Thoracic aorta (tissue), 2 donors: Measurements from ENCODE around the gene TTBK2. TPM values are rescaled to one million over a fixed set of nuclear protein-coding genes. Genes with fewer than 3 reads are reported as not detected.

Experiments used
- ATAC-seq: fragments of 150-250 bp; one replicate; pipeline ENCODE4 v1.8.0; 2017; ENCODE audit warnings: low read depth; ENCODE audit not compliant: insufficient number of reproducible peaks, low FRiP score
- DNase-seq: peaks from one replicate; pipeline ENCODE4 v3.0.0-alpha.2; 2020; ENCODE audit warnings: low spot score
- H3K27ac ChIP-seq, 2 donors: fragments of 200-600 bp; sonication (generic); 1 replicate in 1 of 2; 2 replicates in 1 of 2; pipeline ENCODE4 v1.5.1; 2016; ENCODE audit warnings: mild to moderate bottlenecking in 2 of 2, moderate library complexity in 2 of 2
- H3K27me3 ChIP-seq: fragments of 200-600 bp; sonication (generic); replicated peaks from 2 replicates; pipeline ENCODE4 v1.6.0; 2016; ENCODE audit warnings: mild to moderate bottlenecking; ENCODE audit not compliant: insufficient read depth
- H3K36me3 ChIP-seq: fragments of 200-600 bp; sonication (generic); one replicate; pipeline ENCODE4 v1.5.1; 2016
- H3K4me1 ChIP-seq, 2 donors: fragments of 200-600 bp; sonication (generic); 1 replicate in 1 of 2; 2 replicates in 1 of 2; pipeline versions ENCODE4 v1.5.1 to v1.6.0; 2016; ENCODE audit warnings: low read depth in 2 of 2, mild to moderate bottlenecking in 1 of 2; ENCODE audit not compliant: control insufficient read depth in 1 of 2
- H3K4me3 ChIP-seq: fragments of 200-600 bp; sonication (generic); 2 replicates; pipeline ENCODE4 v1.5.1; 2016; ENCODE audit warnings: mild to moderate bottlenecking
- H3K9me3 ChIP-seq: fragments of 200-600 bp; sonication (generic); 2 replicates; pipeline ENCODE4 v1.5.1; 2016
- total RNA-seq, 2 donors: library from RNA; depleted of rRNA; stranded (reverse); fragments of >200 nt; gene quantifications; one replicate each; pipeline versions ENCODE4 v1.1.0 to v1.2.3, GENCODE V29; 2016
- TF ChIP-seq, protein P1 (sequence below): fragments of 200-600 bp; sonication (generic); IDR thresholded peaks from one replicate; pipeline ENCODE4 v1.5.1; 2019; ENCODE audit warnings: antibody characterized with exemption

Gene TTBK2
- total RNA-seq, 2 donors from 2014 or later = 22.3 to 52.4 TPM

GRCh38 chr15:42707068-42707467 is 213.5 kb downstream of the TTBK2 start:
- ATAC-seq (peak; percentile 40), DNase-seq (no peak)
- Histone ChIP-seq H3K36me3 (no peaks in the 10 kb centered on the region), H3K4me1 (peaks cover 10 to 19% of the 10 kb centered on the region in 2 donors), H3K4me3 (peak overlapping the region; percentile 27), H3K27me3 (no peaks in the 10 kb centered on the region), H3K27ac (peak overlapping the region; percentile 41 to 42), H3K9me3 (no peaks in the 10 kb centered on the region)
- TF ChIP-seq, protein P1, sequence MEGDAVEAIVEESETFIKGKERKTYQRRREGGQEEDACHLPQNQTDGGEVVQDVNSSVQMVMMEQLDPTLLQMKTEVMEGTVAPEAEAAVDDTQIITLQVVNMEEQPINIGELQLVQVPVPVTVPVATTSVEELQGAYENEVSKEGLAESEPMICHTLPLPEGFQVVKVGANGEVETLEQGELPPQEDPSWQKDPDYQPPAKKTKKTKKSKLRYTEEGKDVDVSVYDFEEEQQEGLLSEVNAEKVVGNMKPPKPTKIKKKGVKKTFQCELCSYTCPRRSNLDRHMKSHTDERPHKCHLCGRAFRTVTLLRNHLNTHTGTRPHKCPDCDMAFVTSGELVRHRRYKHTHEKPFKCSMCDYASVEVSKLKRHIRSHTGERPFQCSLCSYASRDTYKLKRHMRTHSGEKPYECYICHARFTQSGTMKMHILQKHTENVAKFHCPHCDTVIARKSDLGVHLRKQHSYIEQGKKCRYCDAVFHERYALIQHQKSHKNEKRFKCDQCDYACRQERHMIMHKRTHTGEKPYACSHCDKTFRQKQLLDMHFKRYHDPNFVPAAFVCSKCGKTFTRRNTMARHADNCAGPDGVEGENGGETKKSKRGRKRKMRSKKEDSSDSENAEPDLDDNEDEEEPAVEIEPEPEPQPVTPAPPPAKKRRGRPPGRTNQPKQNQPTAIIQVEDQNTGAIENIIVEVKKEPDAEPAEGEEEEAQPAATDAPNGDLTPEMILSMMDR = no peak

GRCh38 chr15:42705336-42705735 is 215.2 kb downstream of the TTBK2 start:
- no peak for DNase-seq
- Histone ChIP-seq H3K27ac (no peak overlapping the region), H3K4me3 (no peak overlapping the region), H3K36me3 (no peaks in the 10 kb centered on the region), H3K27me3 (no peaks in the 10 kb centered on the region), H3K4me1 (peaks cover 10 to 19% of the 10 kb centered on the region in 2 donors), H3K9me3 (no peaks in the 10 kb centered on the region)
- ATAC-seq = no peak
- TF ChIP-seq, protein P1 = no peak

- H3K4me3 ChIP-seq = no peak overlapping the region
- H3K27me3 ChIP-seq = no peaks in the 10 kb centered on the region
- peak; percentile 47 for DNase-seq
- TF ChIP-seq, protein P1 = peak; percentile 79
- no peaks in the 10 kb centered on the region for H3K9me3 ChIP-seq
- H3K36me3 ChIP-seq = no peaks in the 10 kb centered on the region
- H3K4me1 ChIP-seq = peaks cover 10 to 19% of the 10 kb centered on the region in 2 donors
- peak; percentile 79 for ATAC-seq
- no peak overlapping the region for H3K27ac ChIP-seq
These were observed 216.1 kb downstream of the TTBK2 start for GRCh38 chr15:42704492-42704926.

DNA sequence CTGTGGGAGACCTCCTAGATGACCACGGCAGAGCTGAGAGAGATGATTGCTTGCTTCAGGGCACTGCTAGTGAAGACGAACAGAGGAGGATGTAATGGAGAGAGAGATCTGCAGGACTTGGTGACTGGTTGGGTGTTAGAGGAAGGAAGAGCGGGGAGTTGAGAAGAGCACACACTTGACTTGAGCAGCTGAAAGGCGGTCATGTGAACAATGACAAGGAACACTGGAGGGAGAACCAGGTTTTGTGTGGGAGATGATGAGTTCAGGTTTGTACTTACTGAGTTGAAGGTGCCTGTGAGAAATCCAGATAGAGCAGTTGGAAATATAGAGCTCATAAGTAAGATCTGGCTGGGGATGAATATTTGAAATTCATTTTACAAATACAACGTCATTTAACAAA is 224.0 kb downstream of the TTBK2 start:
- TF ChIP-seq, protein P1 = no peak
- Histone ChIP-seq H3K4me1 (peaks cover 3 to 16% of the 10 kb centered on the region in 2 donors), H3K27me3 (no peaks in the 10 kb centered on the region), H3K27ac (no peak overlapping the region), H3K36me3 (peaks cover 20% of the 10 kb centered on the region), H3K9me3 (no peaks in the 10 kb centered on the region), H3K4me3 (no peak overlapping the region)
- DNase-seq (no peak), ATAC-seq (no peak)

DNA sequence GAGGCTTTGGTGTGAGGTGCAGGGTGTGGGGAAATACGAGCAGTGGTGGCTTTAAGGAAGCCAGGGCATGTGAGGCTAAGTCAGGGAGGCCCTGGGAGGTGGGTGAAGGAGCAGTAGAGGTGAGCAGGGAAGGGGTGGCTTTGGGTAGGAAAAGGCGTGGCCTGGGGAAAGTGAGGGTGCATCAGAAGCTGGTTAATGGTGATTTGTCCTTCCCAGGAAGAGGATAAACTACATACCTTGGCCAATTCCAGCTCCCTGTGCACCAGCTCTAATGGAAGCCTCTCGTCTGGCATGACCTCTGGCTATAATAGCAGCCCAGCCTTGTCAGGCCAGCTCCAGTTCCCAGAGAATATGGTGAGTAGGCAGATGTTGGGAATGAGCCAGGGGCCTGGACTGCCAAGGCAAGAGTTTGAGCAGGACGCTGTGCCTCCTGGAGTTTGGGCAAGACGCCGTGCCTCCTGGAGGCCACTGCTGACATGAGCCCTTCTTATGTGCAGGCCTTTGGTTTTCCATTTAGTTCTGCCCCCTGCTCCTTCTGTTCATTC is 225.0 kb downstream of the TTBK2 start:
- peak overlapping the region; percentile 50 to 62 for H3K27ac ChIP-seq
- TF ChIP-seq, protein P1 = peak; percentile 21
- no peaks in the 10 kb centered on the region for H3K27me3 ChIP-seq
- H3K9me3 ChIP-seq = no peaks in the 10 kb centered on the region
- H3K4me3 ChIP-seq = no peak overlapping the region
- H3K36me3 ChIP-seq = peaks cover 24% of the 10 kb centered on the region
- peak; percentile 29 for DNase-seq
- ATAC-seq = peak; percentile 15
- peaks cover 3 to 16% of the 10 kb centered on the region in 2 donors for H3K4me1 ChIP-seq
